Body of pancreas (tissue), 4 donors: ENCODE results near the gene LRIG1.

Source experiments
- CTCF ChIP-seq, 7 experiments: fragments of 450-650 bp in 4 of 7; fragments of 200-600 bp in 3 of 7; sonication (generic) in 3 of 7; IDR thresholded peaks; one replicate each; pipeline ENCODE4 v1.5.1; 2016 to 2019; ENCODE audit warnings: antibody characterized with exemption in 7 of 7
- POLR2A ChIP-seq, 3 donors: fragments of 450-650 bp; IDR thresholded peaks; one replicate each; pipeline ENCODE4 v1.6.1; 2016; ENCODE audit warnings: antibody characterized with exemption in 3 of 3, mild to moderate bottlenecking in 2 of 3

GRCh38 chr3:66444146-66444644 lies 56.6 kb downstream of the LRIG1 start:
- TF ChIP-seq CTCF (IDR thresholded peaks at IDR 0.05) (no peak), POLR2A (IDR thresholded peaks at IDR 0.05) (no peak)
